HTERT RPE-1 (cell line): Measurements from ENCODE around the gene STK32C.

Experiments used
- in situ Hi-C: fragments of 300-500 bp; cut with MboI; formaldehyde crosslinking; loops from 4 replicates; pipeline ENCODE4 v1.14.3; 2020; ENCODE audit warnings: low sequenced_read_pairs

Gene STK32C

GRCh38 chr10:132236161-132236560 is 71.6 kb downstream of the STK32C start:
- in situ Hi-C loops: no loop called here

GRCh38 chr10:132234860-132235259 is 72.9 kb downstream of the STK32C start:
- in situ Hi-C loops: no loop called here

- in situ Hi-C loops: no loop called here
Measured at GRCh38 chr10:132233501-132234085, 74.2 kb downstream of the STK32C start.

- in situ Hi-C loops: no loop called here
Measured at GRCh38 chr10:132232981-132233380, 74.8 kb downstream of the STK32C start.

GRCh38 chr10:132232023-132232951 is 75.5 kb downstream of the STK32C start:
- in situ Hi-C loops: no loop called here

GRCh38 chr10:132231656-132232022 is 76.1 kb downstream of the STK32C start:
- in situ Hi-C loops: no loop called here

- in situ Hi-C loops: no loop called here
Measured at GRCh38 chr10:132230557-132231210, 77.1 kb downstream of the STK32C start.

GRCh38 chr10:132229834-132230556 is 77.8 kb downstream of the STK32C start:
- in situ Hi-C loops: no loop called here

- in situ Hi-C loops: no loop called here
Measured at GRCh38 chr10:132229096-132229495, 78.7 kb downstream of the STK32C start.

- in situ Hi-C loops: no loop called here
Measured at GRCh38 chr10:132228616-132229015, 79.1 kb downstream of the STK32C start.

- in situ Hi-C loops: no loop called here
Measured at GRCh38 chr10:132227851-132228390, 79.8 kb downstream of the STK32C start.

- in situ Hi-C loops: no loop called here
Measured at GRCh38 chr10:132226586-132227405, 81.0 kb downstream of the STK32C start.

- in situ Hi-C loops: no loop called here
Measured at GRCh38 chr10:132225849-132226205, 81.9 kb downstream of the STK32C start.

- in situ Hi-C loops: no loop called here
Measured at GRCh38 chr10:132225073-132225848, 82.5 kb downstream of the STK32C start.

- in situ Hi-C loops: no loop called here
Measured at GRCh38 chr10:132224343-132225072, 83.2 kb downstream of the STK32C start.

- in situ Hi-C loops: no loop called here
Measured at GRCh38 chr10:132223611-132224342, 84.0 kb downstream of the STK32C start.

GRCh38 chr10:132223156-132223590 is 84.6 kb downstream of the STK32C start:
- in situ Hi-C loops: no loop called here

- in situ Hi-C loops: no loop called here
Measured at GRCh38 chr10:132222726-132223125, 85.0 kb downstream of the STK32C start.
